ENCODE measurements around the gene EFCAB9.

DNA sequence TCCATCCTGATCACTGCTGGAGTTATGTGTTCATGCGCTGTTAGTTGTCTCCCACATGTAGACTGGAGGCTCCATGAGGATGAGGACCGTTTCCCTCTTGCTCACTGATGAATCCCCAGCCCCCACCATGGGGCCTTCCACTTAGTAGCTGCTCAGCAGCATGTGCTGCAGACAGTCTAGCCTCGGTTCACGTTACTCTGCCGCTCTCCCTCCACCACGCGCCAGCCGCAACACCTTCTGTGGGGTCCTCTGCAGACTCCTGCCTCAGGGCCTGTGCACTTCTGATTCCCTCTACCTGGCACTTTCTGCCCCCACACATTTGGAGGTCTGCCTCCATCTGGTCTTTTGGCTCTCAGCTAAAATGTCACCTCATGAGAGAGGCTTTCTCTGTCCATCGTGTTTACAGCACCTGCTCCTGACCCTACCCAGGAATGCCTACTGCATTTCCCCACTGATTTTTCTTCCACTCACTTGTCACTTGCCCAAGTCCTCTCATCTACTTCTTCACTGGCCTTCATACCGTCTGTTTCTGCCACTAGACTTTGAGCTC, 42.2 kb upstream of the EFCAB9 start:
- no peak for TF ChIP-seq CTCF (IDR thresholded peaks at IDR 0.05; ENCODE audit: insufficient read depth, low read length)
- TF ChIP-seq REST (IDR thresholded peaks at IDR 0.05; ENCODE audit: insufficient replicate concordance, low read depth) = no peak

Measured in HL-60 (cell line).